Panc1 (cell line): Measurements from ENCODE around the gene ZNF800. TPM values are rescaled to one million over a fixed set of nuclear protein-coding genes. Genes with fewer than 3 reads are reported as not detected.

ENCODE experiments used
- ATAC-seq: fragments of 200-7000 bp; cut with Tn5 transposase; 2 replicates; pipeline ENCODE4 v1.9.1; 2020; ENCODE audit warnings: mild to moderate bottlenecking, moderate library complexity
- BruUV-seq: library from RNA; stranded (reverse); fragments of 400-500 nt; replicated peaks from 2 replicates; lab custom pipeline; 2021; lab: Mats Ljungman, UMichigan
- CTCF ChIA-PET: fragments of 300-600 bp; sonication (Branson Sonifier 250); formaldehyde crosslinking; loops from one replicate; lab custom pipeline; 2022; ENCODE audit warnings: antibody characterized with exemption; lab: Charles Lee
- POLR2A ChIA-PET: fragments of 300-600 bp; sonication (Branson Sonifier 250); formaldehyde crosslinking; loops from one replicate; lab custom pipeline; 2022; ENCODE audit warnings: antibody characterized with exemption; lab: Charles Lee
- DNase-seq: peaks from one replicate; pipeline ENCODE4 v3.0.0-alpha.2; 2010; ENCODE audit warnings: low read depth, low spot score
- H3K27ac ChIP-seq: 2 replicates; pipeline ENCODE4 v1.5.1; 2011; ENCODE audit warnings: mild to moderate bottlenecking, low read length, inconsistent platforms
- H3K27me3 ChIP-seq: fragments of 200-500 bp; sonication (Bioruptor generic); 2 replicates; pipeline ENCODE4 v1.6.0; 2014; ENCODE audit warnings: low read length, inconsistent platforms; ENCODE audit not compliant: control insufficient read depth, insufficient read depth
- H3K36me3 ChIP-seq: fragments of 200-500 bp; sonication (Bioruptor generic); 2 replicates; pipeline ENCODE4 v1.5.1; 2014; ENCODE audit warnings: inconsistent platforms, mild to moderate bottlenecking, low read length, moderate library complexity; ENCODE audit not compliant: control insufficient read depth, insufficient read depth
- H3K4me1 ChIP-seq: 2 replicates; pipeline ENCODE4 v1.5.1; 2011; ENCODE audit warnings: inconsistent platforms, mild to moderate bottlenecking, low read length, moderate library complexity; ENCODE audit not compliant: control insufficient read depth, insufficient read depth
- H3K4me3 ChIP-seq, 2 experiments: 2 replicates each; pipeline ENCODE4 v1.5.1; 2011 to 2012; ENCODE audit warnings: low read depth in 2 of 2, low read length in 2 of 2, mild to moderate bottlenecking in 2 of 2, inconsistent platforms in 1 of 2, moderate library complexity in 1 of 2
- H3K9me3 ChIP-seq: fragments of 200-500 bp; sonication (Bioruptor generic); 2 replicates; pipeline ENCODE4 v1.5.1; 2014; ENCODE audit warnings: low read depth, mild to moderate bottlenecking, inconsistent platforms, low read length, moderate library complexity; ENCODE audit not compliant: control insufficient read depth, insufficient read depth
- POLR2AphosphoS5 ChIP-seq: IDR thresholded peaks from 2 replicates; pipeline ENCODE4 v1.6.1; 2012; ENCODE audit warnings: mild to moderate bottlenecking, low read depth, low read length, moderate library complexity
- SIN3A ChIP-seq: IDR thresholded peaks from 2 replicates; pipeline ENCODE4 v1.6.1; 2012; ENCODE audit warnings: low read depth, mild to moderate bottlenecking, low read length, moderate library complexity, borderline replicate concordance; ENCODE audit not compliant: insufficient read depth
- TCF7L2 ChIP-seq: IDR thresholded peaks from 2 replicates; pipeline ENCODE4 v1.6.1; 2011; ENCODE audit warnings: mild to moderate bottlenecking, low read depth, low read length, inconsistent platforms
- in situ Hi-C: cut with HindIII; loops from 2 replicates; pipeline ENCODE4 v1.10.0; 2016; ENCODE audit warnings: low sequenced_read_pairs, low pct_unique_long_range_greater_than_20kb
- intact Hi-C: fragments of 100-400 bp; cut with micrococcal nuclease; formaldehyde crosslinking; loops from one replicate; pipeline ENCODE4 v1.10.0; 2022; ENCODE audit not compliant: unreplicated experiment
- total RNA-seq: library from RNA; stranded (reverse); gene quantifications from one replicate; pipeline ENCODE4 v1.2.1, GENCODE V29; 2021; ENCODE audit not compliant: unreplicated experiment
- TF ChIP-seq, protein P1 (sequence below), 2 experiments: IDR thresholded peaks; 2 replicates each; pipeline ENCODE4 v1.6.1; 2011 to 2012; ENCODE audit warnings: low read depth in 2 of 2, control low read depth in 1 of 2, low read length in 1 of 2, mild to moderate bottlenecking in 1 of 2, moderate library complexity in 1 of 2; ENCODE audit not compliant: insufficient read depth in 1 of 2
- TF ChIP-seq, protein P2 (sequence below): fragments of 450-650 bp; IDR thresholded peaks from 2 replicates; pipeline ENCODE4 v1.5.1; 2017; ENCODE audit warnings: mild to moderate bottlenecking

The ZNF800 gene
- total RNA-seq, 1 experiment from 2014 or later: 26.0 TPM

DNA sequence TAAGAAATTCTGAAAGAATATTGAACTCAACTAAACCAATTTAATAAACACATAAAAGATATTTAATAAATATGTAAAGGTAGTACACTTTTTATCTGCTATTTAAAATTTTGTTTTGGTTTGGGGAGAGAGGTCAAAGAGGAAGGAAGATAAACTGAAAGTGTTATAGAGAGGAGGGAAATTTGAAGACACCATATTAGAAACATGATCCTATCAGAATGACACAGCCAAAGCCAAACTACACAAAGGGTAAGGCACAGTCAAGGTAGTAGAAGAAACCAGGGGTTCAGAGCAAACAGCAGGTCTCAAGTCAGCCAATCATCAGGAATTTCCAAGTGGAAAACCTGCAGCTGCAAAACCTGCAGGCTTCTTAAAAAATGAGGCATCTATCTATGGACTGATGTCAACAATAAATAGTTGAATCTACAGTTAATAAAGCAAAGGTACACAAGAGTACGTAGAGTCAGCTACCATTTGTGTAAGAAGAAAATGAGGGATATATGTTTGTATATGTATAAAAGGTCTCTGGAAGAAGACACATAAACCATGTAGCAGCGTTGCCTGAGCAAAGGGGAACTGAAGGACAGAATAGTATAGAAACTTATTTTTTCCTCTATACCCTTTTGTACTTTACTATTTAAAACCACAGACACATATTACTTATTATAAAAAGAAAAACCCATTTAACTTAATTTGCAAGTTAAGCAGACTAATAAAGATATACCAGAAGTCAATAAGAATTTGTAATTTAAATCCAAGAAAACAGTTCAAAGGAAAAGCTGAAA is 10.0 kb downstream of the ZNF800 start:
- TF ChIP-seq, protein P1, sequence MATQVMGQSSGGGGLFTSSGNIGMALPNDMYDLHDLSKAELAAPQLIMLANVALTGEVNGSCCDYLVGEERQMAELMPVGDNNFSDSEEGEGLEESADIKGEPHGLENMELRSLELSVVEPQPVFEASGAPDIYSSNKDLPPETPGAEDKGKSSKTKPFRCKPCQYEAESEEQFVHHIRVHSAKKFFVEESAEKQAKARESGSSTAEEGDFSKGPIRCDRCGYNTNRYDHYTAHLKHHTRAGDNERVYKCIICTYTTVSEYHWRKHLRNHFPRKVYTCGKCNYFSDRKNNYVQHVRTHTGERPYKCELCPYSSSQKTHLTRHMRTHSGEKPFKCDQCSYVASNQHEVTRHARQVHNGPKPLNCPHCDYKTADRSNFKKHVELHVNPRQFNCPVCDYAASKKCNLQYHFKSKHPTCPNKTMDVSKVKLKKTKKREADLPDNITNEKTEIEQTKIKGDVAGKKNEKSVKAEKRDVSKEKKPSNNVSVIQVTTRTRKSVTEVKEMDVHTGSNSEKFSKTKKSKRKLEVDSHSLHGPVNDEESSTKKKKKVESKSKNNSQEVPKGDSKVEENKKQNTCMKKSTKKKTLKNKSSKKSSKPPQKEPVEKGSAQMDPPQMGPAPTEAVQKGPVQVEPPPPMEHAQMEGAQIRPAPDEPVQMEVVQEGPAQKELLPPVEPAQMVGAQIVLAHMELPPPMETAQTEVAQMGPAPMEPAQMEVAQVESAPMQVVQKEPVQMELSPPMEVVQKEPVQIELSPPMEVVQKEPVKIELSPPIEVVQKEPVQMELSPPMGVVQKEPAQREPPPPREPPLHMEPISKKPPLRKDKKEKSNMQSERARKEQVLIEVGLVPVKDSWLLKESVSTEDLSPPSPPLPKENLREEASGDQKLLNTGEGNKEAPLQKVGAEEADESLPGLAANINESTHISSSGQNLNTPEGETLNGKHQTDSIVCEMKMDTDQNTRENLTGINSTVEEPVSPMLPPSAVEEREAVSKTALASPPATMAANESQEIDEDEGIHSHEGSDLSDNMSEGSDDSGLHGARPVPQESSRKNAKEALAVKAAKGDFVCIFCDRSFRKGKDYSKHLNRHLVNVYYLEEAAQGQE (IDR thresholded peaks at IDR 0.05; ENCODE audit: insufficient read depth in 1 of 2, low read depth in 2 of 2, low read length in 1 of 2): no peak
- no peak for TF ChIP-seq SIN3A
- TF ChIP-seq POLR2AphosphoS5: no peak
- TF ChIP-seq, protein P2, sequence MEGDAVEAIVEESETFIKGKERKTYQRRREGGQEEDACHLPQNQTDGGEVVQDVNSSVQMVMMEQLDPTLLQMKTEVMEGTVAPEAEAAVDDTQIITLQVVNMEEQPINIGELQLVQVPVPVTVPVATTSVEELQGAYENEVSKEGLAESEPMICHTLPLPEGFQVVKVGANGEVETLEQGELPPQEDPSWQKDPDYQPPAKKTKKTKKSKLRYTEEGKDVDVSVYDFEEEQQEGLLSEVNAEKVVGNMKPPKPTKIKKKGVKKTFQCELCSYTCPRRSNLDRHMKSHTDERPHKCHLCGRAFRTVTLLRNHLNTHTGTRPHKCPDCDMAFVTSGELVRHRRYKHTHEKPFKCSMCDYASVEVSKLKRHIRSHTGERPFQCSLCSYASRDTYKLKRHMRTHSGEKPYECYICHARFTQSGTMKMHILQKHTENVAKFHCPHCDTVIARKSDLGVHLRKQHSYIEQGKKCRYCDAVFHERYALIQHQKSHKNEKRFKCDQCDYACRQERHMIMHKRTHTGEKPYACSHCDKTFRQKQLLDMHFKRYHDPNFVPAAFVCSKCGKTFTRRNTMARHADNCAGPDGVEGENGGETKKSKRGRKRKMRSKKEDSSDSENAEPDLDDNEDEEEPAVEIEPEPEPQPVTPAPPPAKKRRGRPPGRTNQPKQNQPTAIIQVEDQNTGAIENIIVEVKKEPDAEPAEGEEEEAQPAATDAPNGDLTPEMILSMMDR: no peak
- TF ChIP-seq TCF7L2: no peak
- Histone ChIP-seq H3K27me3 (no peaks in the 10 kb centered on the region), H3K4me1 (no peaks in the 10 kb centered on the region), H3K9me3 (no peaks in the 10 kb centered on the region), H3K36me3 (peaks cover 37% of the 10 kb centered on the region), H3K27ac (no peak overlapping the region), H3K4me3 (no peak overlapping the region)
- ATAC-seq (no peak), DNase-seq (no peak)
- intact Hi-C loops (no loop called here), in situ Hi-C loops (no loop called here)
- POLR2A ChIA-PET: no interaction called here
- no TSS peak for BruUV-seq
- CTCF ChIA-PET: no interaction called here

DNA sequence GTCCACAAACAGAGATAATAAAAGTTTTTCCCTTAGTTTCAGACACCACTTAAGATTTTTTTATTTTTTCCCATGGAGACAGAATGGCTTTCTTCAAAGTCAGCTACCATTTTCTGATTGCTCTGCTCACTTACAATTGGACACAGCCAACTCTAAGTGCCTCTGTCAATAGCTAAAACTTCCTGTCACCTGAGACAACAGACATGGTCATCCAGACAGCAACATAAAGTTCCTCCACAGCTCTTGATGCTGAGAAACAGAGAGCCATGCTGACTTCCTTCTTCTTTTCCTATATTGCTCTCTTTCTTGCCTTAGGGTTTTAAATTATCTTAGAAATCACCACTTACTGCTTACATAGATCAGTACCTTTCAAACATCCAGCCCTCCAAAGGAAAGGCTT is 12.0 kb downstream of the ZNF800 start:
- in situ Hi-C loops (no loop called here), intact Hi-C loops (no loop called here)
- ChIA-PET POLR2A (interaction anchor here (0.6 kb wide), 1 partner anchor 62 kb away, joined by 5 read pairs; no protein-coding TSS in a partner anchor), CTCF (interaction anchor here (0.6 kb wide), 1 partner anchor 12 kb away, joined by 3 read pairs; the partner anchor contains the start of gene ZNF800)
- TF ChIP-seq POLR2AphosphoS5 (no peak), SIN3A (no peak), TCF7L2 (no peak)
- TF ChIP-seq, protein P2: no peak
- TF ChIP-seq, protein P1 (IDR thresholded peaks at IDR 0.05; ENCODE audit: insufficient read depth in 1 of 2, low read depth in 2 of 2, low read length in 1 of 2): no peak
- Histone ChIP-seq H3K27ac (no peak overlapping the region), H3K9me3 (no peaks in the 10 kb centered on the region), H3K27me3 (no peaks in the 10 kb centered on the region), H3K36me3 (peaks cover 41% of the 10 kb centered on the region), H3K4me1 (no peaks in the 10 kb centered on the region), H3K4me3 (no peak overlapping the region)
- no peak for DNase-seq
- BruUV-seq: no TSS peak
- ATAC-seq: no peak
